CD14-positive monocyte (primary cell): ENCODE measurements around the gene LDAH. TPM values are rescaled to one million over a fixed set of nuclear protein-coding genes. Genes with fewer than 3 reads are reported as not detected.

Experiments used
- DNase-seq, 3 donors: peaks; one replicate each; pipeline ENCODE4 v3.0.0-alpha.2; 2011 to 2022
- H2AFZ ChIP-seq: 2 replicates; pipeline ENCODE4 v1.6.0; 2012; ENCODE audit warnings: mild to moderate bottlenecking, low read depth, low read length, inconsistent platforms; ENCODE audit not compliant: insufficient read depth, poor library complexity, severe bottlenecking
- H3K27ac ChIP-seq, 2 donors: 1 replicate in 1 of 2; 2 replicates in 1 of 2; pipeline ENCODE4 v1.5.1; 2012 to 2013; ENCODE audit warnings: low read length in 2 of 2, control low read depth in 1 of 2, inconsistent platforms in 1 of 2, low read depth in 1 of 2, mild to moderate bottlenecking in 1 of 2
- H3K27me3 ChIP-seq, 2 donors: one replicate each; pipeline versions ENCODE4 v1.6.0 to v1.6.1; 2011 to 2013; ENCODE audit warnings: low read length in 2 of 2; ENCODE audit not compliant: control insufficient read depth in 2 of 2, insufficient read depth in 2 of 2
- H3K36me3 ChIP-seq, 2 donors: replicated peaks in 1 of 2; 1 replicate in 1 of 2; 2 replicates in 1 of 2; pipeline versions ENCODE4 v1.5.1 to v1.6.1; 2012 to 2013; ENCODE audit warnings: low read length in 2 of 2, control low read depth in 1 of 2, inconsistent platforms in 1 of 2, mild to moderate bottlenecking in 1 of 2; ENCODE audit not compliant: insufficient read depth in 2 of 2, control insufficient read depth in 1 of 2
- H3K4me1 ChIP-seq, 2 donors: 1 replicate in 1 of 2; 2 replicates in 1 of 2; pipeline versions ENCODE4 v1.5.1 to v1.6.1; 2012 to 2013; ENCODE audit warnings: low read length in 2 of 2, control low read depth in 1 of 2, inconsistent platforms in 1 of 2, mild to moderate bottlenecking in 1 of 2, moderate library complexity in 1 of 2; ENCODE audit not compliant: insufficient read depth in 2 of 2, control insufficient read depth in 1 of 2
- H3K4me2 ChIP-seq: replicated peaks from 2 replicates; pipeline ENCODE3; 2012; ENCODE audit warnings: low read length, moderate library complexity, mild to moderate bottlenecking; ENCODE audit not compliant: poor library complexity, severe bottlenecking; ENCODE audit errors: extremely low read depth
- H3K4me3 ChIP-seq, 3 experiments: fragments of 200-600 bp in 1 of 3; sonication (generic) in 1 of 3; replicated peaks in 1 of 3; 1 replicate in 2 of 3; 2 replicates in 1 of 3; pipeline ENCODE4 v1.5.1; 2011 to 2013; ENCODE audit warnings: low read length in 3 of 3, mild to moderate bottlenecking in 3 of 3, control low read depth in 2 of 3, low read depth in 2 of 3, inconsistent platforms in 1 of 3, moderate library complexity in 1 of 3
- H3K79me2 ChIP-seq: 2 replicates; pipeline ENCODE4 v1.6.0; 2012; ENCODE audit warnings: mild to moderate bottlenecking, control low read depth, inconsistent platforms, low read length, moderate library complexity; ENCODE audit not compliant: insufficient read depth
- H3K9ac ChIP-seq: 2 replicates; pipeline ENCODE4 v1.6.0; 2017; ENCODE audit warnings: low read length, mild to moderate bottlenecking; ENCODE audit not compliant: insufficient read depth, poor library complexity, severe bottlenecking
- H3K9me3 ChIP-seq, 2 donors: replicated peaks in 1 of 2; 1 replicate in 1 of 2; 2 replicates in 1 of 2; pipeline versions ENCODE4 v1.5.1 to v1.6.1; 2012 to 2013; ENCODE audit warnings: low read length in 2 of 2, control low read depth in 1 of 2; ENCODE audit not compliant: control insufficient read depth in 1 of 2, insufficient read depth in 1 of 2
- H4K20me1 ChIP-seq: 2 replicates; pipeline ENCODE4 v1.6.0; 2012; ENCODE audit warnings: mild to moderate bottlenecking, low read length, control low read depth, moderate library complexity; ENCODE audit not compliant: insufficient read depth
- H3K27ac Mint-ChIP-seq, 7 donors: one replicate each; pipeline ENCODE4 v1.8.0; 2020; ENCODE audit warnings: mild to moderate bottlenecking in 7 of 7, mixed read lengths in 7 of 7, moderate library complexity in 6 of 7, inconsistent platforms in 2 of 7
- H3K27me3 Mint-ChIP-seq, 3 donors: one replicate each; pipeline ENCODE4 v1.8.0; 2021 to 2022; ENCODE audit warnings: low read depth in 3 of 3, mild to moderate bottlenecking in 3 of 3, mixed read lengths in 3 of 3, moderate library complexity in 3 of 3, inconsistent platforms in 1 of 3
- H3K36me3 Mint-ChIP-seq, 2 donors: one replicate each; pipeline ENCODE4 v1.8.0; 2020; ENCODE audit warnings: mixed read lengths in 2 of 2, inconsistent platforms in 1 of 2, mild to moderate bottlenecking in 1 of 2
- H3K4me1 Mint-ChIP-seq: one replicate; pipeline ENCODE4 v1.8.0; 2020; ENCODE audit warnings: mild to moderate bottlenecking, mixed read lengths
- H3K4me3 Mint-ChIP-seq, 2 donors: one replicate each; pipeline ENCODE4 v1.8.0; 2020; ENCODE audit warnings: mild to moderate bottlenecking in 2 of 2, mixed read lengths in 2 of 2, moderate library complexity in 1 of 2
- H3K9me3 Mint-ChIP-seq, 7 donors: one replicate each; pipeline ENCODE4 v1.8.0; 2020 to 2022; ENCODE audit warnings: mixed read lengths in 7 of 7, mild to moderate bottlenecking in 6 of 7, moderate library complexity in 6 of 7, inconsistent platforms in 2 of 7
- CTCF ChIP-seq: fragments of 200-600 bp; IDR thresholded peaks from one replicate; pipeline ENCODE4 v1.8.0; 2022; ENCODE audit warnings: antibody characterized with exemption, mild to moderate bottlenecking
- WGBS: methylation state at CpG from one replicate; pipeline ENCODE4 v1.1.5; 2013; ENCODE audit warnings: missing lambda C conversion rate; ENCODE audit not compliant: insufficient coverage; 5-methylcytosine and 5-hydroxymethylcytosine counted together
- intact Hi-C, 2 donors: fragments of 100-400 bp; cut with micrococcal nuclease; formaldehyde crosslinking; loops; one replicate each; pipeline versions ENCODE4 v1.15.0 to v1.15.1; 2023
- polyA plus RNA-seq, 3 donors: library from polyadenylated mRNA; depleted of rRNA in 1 of 3; unstranded in 2 of 3; stranded (reverse) in 1 of 3; fragments of 300-500 nt in 2 of 3; fragments of >200 nt in 1 of 3; fragmentation: Illumina TruSeq in 2 of 3; gene quantifications; 1 replicate in 2 of 3; 2 replicates in 1 of 3; pipeline ENCODE4 v1.2.3, GENCODE V29; 2012 to 2021

The LDAH gene
- polyA plus RNA-seq, 3 donors = 3.7 to 5.7 (median 5.0) TPM

DNA sequence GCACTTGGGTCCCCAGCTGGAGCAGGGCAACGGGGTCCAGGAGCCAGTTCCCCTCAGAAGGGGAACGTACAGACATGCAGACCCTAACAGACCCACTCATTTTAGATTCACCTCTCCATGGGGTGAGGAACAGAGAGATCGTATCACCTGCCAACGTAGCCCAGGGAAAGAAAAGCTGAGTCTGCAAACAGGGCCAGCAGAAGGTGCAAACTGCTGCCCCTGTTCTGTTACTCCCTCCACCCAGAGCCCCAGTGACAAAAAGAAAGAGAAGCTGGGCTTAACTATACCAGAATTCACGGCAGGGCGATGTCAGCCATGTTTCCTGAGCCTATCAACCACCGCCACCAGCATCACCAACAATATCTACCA is 171.2 kb downstream of the LDAH start:
- Histone ChIP-seq H4K20me1 (peaks cover 25% of the 10 kb centered on the region), H3K27ac (peak overlapping the region; percentile 46 to 97), H3K9me3 (no peaks in the 10 kb centered on the region), H3K9ac (peak overlapping the region; percentile 95), H3K27me3 (no peaks in the 10 kb centered on the region), H3K79me2 (peaks cover 41% of the 10 kb centered on the region), H3K4me2 (peak overlapping the region; percentile 76), H2AFZ (peak overlapping the region; percentile 98), H3K4me3 (peak overlapping the region in 2 of 3 experiments; percentile 39 to 86), H3K4me1 (peaks cover 36 to 41% of the 10 kb centered on the region in 2 donors), H3K36me3 (peaks cover 1 to 11% of the 10 kb centered on the region in 2 donors)
- peaks cover 49% of the 10 kb centered on the region for H3K4me1 Mint-ChIP-seq
- WGBS = no CpG with 5 or more reads among the region's 7 CpGs
- peaks cover 7 to 21% of the 10 kb centered on the region in 2 donors for H3K36me3 Mint-ChIP-seq
- H3K27me3 Mint-ChIP-seq = peaks cover 0 to 4% (median 3%) of the 10 kb centered on the region in 3 donors
- peaks cover 0 to 5% (median 1%) of the 10 kb centered on the region in 7 donors for H3K9me3 Mint-ChIP-seq
- peak overlapping the region; percentile 84 to 94 for H3K4me3 Mint-ChIP-seq
- DNase-seq = no peak
- intact Hi-C loops = loop anchor here in 1 of 2 donors (10.0 kb wide), 1 partner anchor 747 kb away; the partner anchor contains the start of gene TTC32
- H3K27ac Mint-ChIP-seq = peak overlapping the region in 5 of 7 donors; percentile 90 to 96 (median 95)
- no peak for TF ChIP-seq CTCF

DNA sequence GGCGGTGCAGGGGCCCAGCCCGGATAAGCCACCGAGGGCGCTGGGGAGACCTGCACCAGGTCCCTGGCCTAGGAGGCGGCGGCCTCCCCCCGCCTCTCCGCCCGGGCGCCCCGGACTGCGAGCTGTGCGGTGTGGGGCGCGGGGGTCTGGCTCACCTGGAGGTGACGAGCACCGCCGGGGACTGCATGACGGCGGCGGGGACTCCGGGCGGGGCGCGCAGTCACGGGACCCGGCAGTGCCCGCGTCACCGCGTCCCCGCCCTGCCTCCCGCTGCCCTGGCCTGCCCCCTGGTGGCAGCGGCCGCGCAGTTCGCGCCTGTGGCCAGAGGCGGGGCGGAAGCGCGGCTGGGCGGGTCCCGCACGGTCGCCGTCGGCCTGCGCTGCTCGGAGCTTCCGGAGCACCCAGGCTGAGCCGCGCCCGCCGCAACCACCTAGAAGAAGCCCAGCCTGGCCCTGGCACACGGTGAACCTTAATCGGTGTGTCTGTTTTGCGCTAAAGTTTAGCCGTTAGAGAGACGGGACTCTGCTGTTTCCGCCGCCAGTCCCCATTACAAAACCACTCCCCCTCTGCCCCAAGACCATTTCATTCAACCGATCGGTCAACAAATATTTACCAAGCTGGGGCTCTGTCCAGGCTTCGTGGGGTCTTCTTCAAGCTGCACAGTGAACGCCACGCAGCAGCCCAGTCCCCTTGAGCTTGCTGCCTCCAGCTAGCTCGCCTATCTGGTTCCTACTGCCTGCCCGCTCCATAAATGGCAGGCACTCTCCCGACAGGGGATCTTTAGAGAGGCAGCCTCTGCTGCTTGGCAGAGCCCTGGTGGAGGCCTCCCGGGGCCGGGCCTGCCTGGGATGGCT is 171.8 kb downstream of the LDAH start, which contains the start of gene HS1BP3:
Gene HS1BP3 (minus strand): TSS at position 222 of the 854 bp plus-strand sequence. CDS start 35 bp downstream, at position 187.
- Mint-ChIP-seq H3K4me1 (peaks cover 49% of the 10 kb centered on the region), H3K27ac (peak within 1 kb of the TSS; percentile 93 to 97 (median 95)), H3K36me3 (peaks cover 14 to 27% of the 10 kb centered on the region in 2 donors), H3K9me3 (peaks cover 0 to 5% (median 1%) of the 10 kb centered on the region in 7 donors), H3K4me3 (peak within 1 kb of the TSS; percentile 88 to 99), H3K27me3 (peaks cover 3 to 4% (median 3%) of the 10 kb centered on the region in 3 donors)
- peak; percentile 82 to 90 (median 85) for DNase-seq
- peak within 1 kb of the TSS; percentile 76 for H3K4me2 ChIP-seq
- H3K9ac ChIP-seq = peak within 1 kb of the TSS; percentile 95
- H3K27me3 ChIP-seq = no peaks in the 10 kb centered on the region
- H4K20me1 ChIP-seq = peaks cover 31% of the 10 kb centered on the region
- peaks cover 36 to 41% of the 10 kb centered on the region in 2 donors for H3K4me1 ChIP-seq
- intact Hi-C loops = loop anchor here in 1 of 2 donors (10.0 kb wide), 1 partner anchor 746 kb away; the partner anchor contains the start of gene TTC32
- peaks cover 43% of the 10 kb centered on the region for H3K79me2 ChIP-seq
- H3K9me3 ChIP-seq = no peaks in the 10 kb centered on the region
- H3K4me3 ChIP-seq = peak within 1 kb of the TSS; percentile 68 to 86 (median 80)
- H2AFZ ChIP-seq = peak within 1 kb of the TSS; percentile 98
- WGBS = under 1% methylated on average over 70 of the region's 72 CpGs
- peak; percentile 97 for TF ChIP-seq CTCF
- peak within 1 kb of the TSS; percentile 63 to 97 for H3K27ac ChIP-seq
- peaks cover 8 to 18% of the 10 kb centered on the region in 2 donors for H3K36me3 ChIP-seq
